Suprapubic skin (tissue), 4 donors: ENCODE measurements around the gene UBC. TPM values are rescaled to one million over a fixed set of nuclear protein-coding genes. Genes with fewer than 3 reads are reported as not detected.
"Not testable (repeated sequence)": the region's sequence is repeated elsewhere in the genome, so short reads cannot be mapped to it uniquely, and the experiment has no call there.

Experiments used
- DNase-seq, 2 donors: peaks; one replicate each; pipeline ENCODE4 v3.0.0-alpha.2; 2019; ENCODE audit warnings: low spot score in 2 of 2
- H3K27ac ChIP-seq: fragments of 200-600 bp; sonication (generic); one replicate; pipeline ENCODE4 v1.5.1; 2019
- H3K27me3 ChIP-seq: fragments of 200-600 bp; sonication (generic); one replicate; pipeline ENCODE4 v1.5.1; 2019
- H3K36me3 ChIP-seq: fragments of 200-600 bp; sonication (generic); one replicate; pipeline ENCODE4 v1.5.1; 2019
- H3K4me1 ChIP-seq: fragments of 200-600 bp; sonication (generic); one replicate; pipeline ENCODE4 v1.5.1; 2019
- H3K4me3 ChIP-seq: fragments of 200-600 bp; sonication (generic); one replicate; pipeline ENCODE4 v1.5.1; 2019; ENCODE audit warnings: mild to moderate bottlenecking
- H3K9me3 ChIP-seq: fragments of 200-600 bp; sonication (generic); one replicate; pipeline ENCODE4 v1.5.1; 2019
- EP300 ChIP-seq: sonication (generic); formaldehyde crosslinking; IDR thresholded peaks from one replicate; pipeline ENCODE4 v1.6.1; 2017; ENCODE audit warnings: antibody characterized with exemption
- POLR2A ChIP-seq, 2 donors: fragments of 450-650 bp; IDR thresholded peaks; one replicate each; pipeline ENCODE4 v1.6.1; 2017; ENCODE audit warnings: antibody characterized with exemption in 2 of 2, mild to moderate bottlenecking in 2 of 2, moderate library complexity in 2 of 2
- POLR2AphosphoS5 ChIP-seq, 3 donors: sonication (generic); formaldehyde crosslinking; IDR thresholded peaks; one replicate each; pipeline ENCODE4 v1.6.1; 2017; ENCODE audit warnings: antibody characterized with exemption in 3 of 3
- WGBS: methylation state at CpG from one replicate; pipeline ENCODE4 v1.1.5; 2018; 5-methylcytosine and 5-hydroxymethylcytosine counted together
- total RNA-seq, 4 donors: library from RNA; depleted of rRNA; stranded (reverse); fragments of >200 nt; gene quantifications; one replicate each; pipeline ENCODE4 v1.1.0, GENCODE V29; 2016
- TF ChIP-seq, protein P1 (sequence below), 2 donors: fragments of 200-600 bp in 1 of 2; fragments of 450-650 bp in 1 of 2; sonication (generic) in 1 of 2; IDR thresholded peaks; one replicate each; pipeline ENCODE4 v1.5.1; 2016 to 2019; ENCODE audit warnings: antibody characterized with exemption in 2 of 2, mild to moderate bottlenecking in 1 of 2, moderate library complexity in 1 of 2

The UBC gene
- total RNA-seq, 4 donors from 2014 or later: 1,287 to 1,717 (median 1,373) TPM

DNA sequence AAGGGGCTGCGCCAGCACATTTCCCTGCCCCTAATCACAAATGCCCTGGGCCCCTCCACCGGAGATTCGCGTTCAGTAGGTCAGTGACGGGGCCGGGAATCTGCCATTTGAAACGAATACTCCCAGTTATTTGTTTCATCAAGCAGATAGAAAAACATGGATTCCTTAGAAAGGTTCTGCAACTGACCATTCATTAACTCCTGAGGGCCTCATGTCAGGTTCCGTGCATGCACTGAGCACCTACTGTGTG is 25.6 kb upstream of the UBC start:
- Histone ChIP-seq H3K4me3 (peak overlapping the region; percentile 46), H3K4me1 (peaks cover 36% of the 10 kb centered on the region), H3K36me3 (peaks cover 8% of the 10 kb centered on the region), H3K27me3 (no peaks in the 10 kb centered on the region), H3K9me3 (no peaks in the 10 kb centered on the region), H3K27ac (peak overlapping the region; percentile 77)
- no peak for DNase-seq
- WGBS: 2% methylated on average over 8 of the region's 8 CpGs
- no peak for TF ChIP-seq EP300
- TF ChIP-seq, protein P1, sequence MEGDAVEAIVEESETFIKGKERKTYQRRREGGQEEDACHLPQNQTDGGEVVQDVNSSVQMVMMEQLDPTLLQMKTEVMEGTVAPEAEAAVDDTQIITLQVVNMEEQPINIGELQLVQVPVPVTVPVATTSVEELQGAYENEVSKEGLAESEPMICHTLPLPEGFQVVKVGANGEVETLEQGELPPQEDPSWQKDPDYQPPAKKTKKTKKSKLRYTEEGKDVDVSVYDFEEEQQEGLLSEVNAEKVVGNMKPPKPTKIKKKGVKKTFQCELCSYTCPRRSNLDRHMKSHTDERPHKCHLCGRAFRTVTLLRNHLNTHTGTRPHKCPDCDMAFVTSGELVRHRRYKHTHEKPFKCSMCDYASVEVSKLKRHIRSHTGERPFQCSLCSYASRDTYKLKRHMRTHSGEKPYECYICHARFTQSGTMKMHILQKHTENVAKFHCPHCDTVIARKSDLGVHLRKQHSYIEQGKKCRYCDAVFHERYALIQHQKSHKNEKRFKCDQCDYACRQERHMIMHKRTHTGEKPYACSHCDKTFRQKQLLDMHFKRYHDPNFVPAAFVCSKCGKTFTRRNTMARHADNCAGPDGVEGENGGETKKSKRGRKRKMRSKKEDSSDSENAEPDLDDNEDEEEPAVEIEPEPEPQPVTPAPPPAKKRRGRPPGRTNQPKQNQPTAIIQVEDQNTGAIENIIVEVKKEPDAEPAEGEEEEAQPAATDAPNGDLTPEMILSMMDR (IDR thresholded peaks at IDR 0.05): no peak
- TF ChIP-seq POLR2A (IDR thresholded peaks at IDR 0.05): no peak
- no peak for TF ChIP-seq POLR2AphosphoS5 (IDR thresholded peaks at IDR 0.05)

DNA sequence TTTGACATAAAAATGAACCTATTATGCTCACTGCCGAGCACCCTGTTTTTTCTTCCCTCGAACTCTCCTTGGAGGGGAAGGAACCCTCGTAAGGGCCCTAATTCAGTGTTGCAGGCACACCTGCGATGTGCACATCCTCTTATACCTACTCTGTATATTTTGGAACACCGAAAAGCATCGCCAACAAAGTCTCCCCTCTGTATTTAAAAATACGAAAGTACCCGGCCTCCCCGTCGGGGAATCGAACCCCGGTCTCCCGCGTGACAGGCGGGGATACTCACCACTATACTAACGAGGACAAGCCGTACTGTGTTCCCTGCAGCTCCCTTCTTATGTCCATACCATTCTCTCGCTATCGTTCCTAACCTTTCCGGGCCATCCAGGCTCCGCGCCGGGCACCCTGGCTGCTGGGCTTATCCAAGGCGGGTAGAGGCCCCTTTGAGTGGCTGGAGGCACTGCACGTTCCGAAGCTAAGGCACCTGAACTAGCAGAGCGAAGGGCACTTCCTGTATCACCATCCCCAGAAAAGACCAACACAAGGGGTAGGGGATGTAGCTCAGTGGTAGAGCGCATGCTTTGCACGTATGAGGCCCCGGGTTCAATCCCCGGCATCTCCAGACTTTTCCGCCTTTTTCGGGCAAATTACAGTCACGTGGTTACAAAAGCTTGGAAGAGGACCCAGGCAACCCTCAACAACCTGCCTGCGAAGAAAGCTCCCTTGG is 25.1 kb upstream of the UBC start:
- 1% methylated on average over 32 of the region's 35 CpGs for WGBS
- Histone ChIP-seq H3K9me3 (no peaks in the 10 kb centered on the region), H3K27ac (peak overlapping the region; percentile 77), H3K4me1 (peaks cover 36% of the 10 kb centered on the region), H3K27me3 (no peaks in the 10 kb centered on the region), H3K36me3 (peaks cover 5% of the 10 kb centered on the region), H3K4me3 (peak overlapping the region; percentile 46)
- peak; percentile 90 to 93 for DNase-seq
- TF ChIP-seq, protein P1 (IDR thresholded peaks at IDR 0.05): no peak
- TF ChIP-seq EP300 (no peak), POLR2A (IDR thresholded peaks at IDR 0.05) (peak in 1 of 2 donors; percentile 42), POLR2AphosphoS5 (IDR thresholded peaks at IDR 0.05) (peak in 2 of 3 donors; percentile 76 to 90)

DNA sequence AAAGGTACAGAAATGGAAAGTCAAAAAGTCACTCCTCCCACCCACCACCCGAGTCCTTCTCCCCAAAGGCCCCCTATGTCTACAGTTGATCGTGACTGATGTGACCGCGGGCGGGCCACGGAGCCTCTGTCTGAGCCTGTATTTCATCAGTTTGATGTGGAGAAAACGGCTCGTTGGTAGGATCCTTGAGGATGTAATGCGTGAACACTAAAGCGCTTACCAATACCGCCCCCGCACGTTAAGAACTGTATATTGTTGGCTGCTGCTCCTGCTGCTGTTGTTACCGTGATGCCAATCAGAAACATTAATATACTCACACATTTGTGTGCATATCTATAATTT is 24.6 kb upstream of the UBC start:
- Histone ChIP-seq H3K4me3 (peak overlapping the region; percentile 46), H3K36me3 (peaks cover 5% of the 10 kb centered on the region), H3K9me3 (no peaks in the 10 kb centered on the region), H3K27ac (peak overlapping the region; percentile 77), H3K27me3 (no peaks in the 10 kb centered on the region), H3K4me1 (peaks cover 36% of the 10 kb centered on the region)
- TF ChIP-seq, protein P1 (IDR thresholded peaks at IDR 0.05): peak; percentile 19 to 31
- TF ChIP-seq EP300: no peak
- DNase-seq: peak in 1 of 2 donors; percentile 87
- under 1% methylated on average over 14 of the region's 14 CpGs for WGBS

DNA sequence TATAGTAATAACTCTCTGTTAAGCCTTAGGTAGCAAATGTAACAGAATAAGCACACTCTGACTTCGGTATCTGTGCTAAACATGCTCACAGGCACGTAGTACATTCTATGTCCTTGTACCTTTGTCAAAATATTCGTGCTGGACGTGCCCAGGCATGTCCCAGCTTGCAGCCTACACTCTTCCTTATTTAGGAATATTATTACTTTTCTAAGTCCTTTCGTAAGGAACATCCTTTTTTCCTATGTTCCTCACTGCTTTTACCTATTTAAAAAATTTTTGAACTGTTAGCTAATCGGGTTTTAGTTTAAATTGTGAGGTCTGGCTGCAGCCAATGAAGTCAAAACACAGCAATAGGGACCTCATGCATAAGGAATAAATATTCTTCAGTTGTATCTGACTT is 24.1 kb upstream of the UBC start:
- TF ChIP-seq POLR2AphosphoS5 (IDR thresholded peaks at IDR 0.05) (no peak), POLR2A (IDR thresholded peaks at IDR 0.05) (no peak), EP300 (no peak)
- TF ChIP-seq, protein P1 (IDR thresholded peaks at IDR 0.05): no peak
- H3K4me3 ChIP-seq: peak overlapping the region; percentile 46
- peaks cover 5% of the 10 kb centered on the region for H3K36me3 ChIP-seq
- peak overlapping the region; percentile 77 for H3K27ac ChIP-seq
- H3K27me3 ChIP-seq: no peaks in the 10 kb centered on the region
- no peaks in the 10 kb centered on the region for H3K9me3 ChIP-seq
- peaks cover 36% of the 10 kb centered on the region for H3K4me1 ChIP-seq
- no peak for DNase-seq
- WGBS: 7% methylated on average over 6 of the region's 6 CpGs

DNA sequence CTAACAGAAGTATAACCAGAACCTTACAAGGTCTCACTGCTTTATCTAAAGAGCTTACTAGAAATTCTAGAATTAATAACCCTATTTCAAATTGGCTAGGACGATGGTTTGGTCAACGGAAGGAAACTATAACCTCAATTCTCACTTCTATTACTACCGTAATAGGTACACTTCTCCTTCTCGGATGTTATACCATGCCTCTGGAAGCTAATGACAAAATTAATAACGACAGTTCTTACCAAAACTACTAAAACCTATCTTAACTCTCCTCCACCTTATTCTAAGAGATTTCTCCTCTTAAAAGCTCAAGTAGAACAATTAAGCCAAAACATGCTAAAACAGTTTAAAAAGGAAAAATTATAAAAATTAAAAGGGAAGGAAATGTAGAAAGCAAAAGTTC is 23.7 kb upstream of the UBC start:
- peaks cover 1% of the 10 kb centered on the region for H3K36me3 ChIP-seq
- 56% methylated on average over 5 of the region's 5 CpGs for WGBS
- H3K4me1 ChIP-seq: peaks cover 36% of the 10 kb centered on the region
- H3K4me3 ChIP-seq: no peak overlapping the region
- H3K27me3 ChIP-seq: no peaks in the 10 kb centered on the region
- no peaks in the 10 kb centered on the region for H3K9me3 ChIP-seq
- peak overlapping the region; percentile 77 for H3K27ac ChIP-seq
- DNase-seq: no peak
- TF ChIP-seq, protein P1 (IDR thresholded peaks at IDR 0.05): no peak
- TF ChIP-seq POLR2A (IDR thresholded peaks at IDR 0.05) (no peak), EP300 (no peak), POLR2AphosphoS5 (IDR thresholded peaks at IDR 0.05) (no peak)

DNA sequence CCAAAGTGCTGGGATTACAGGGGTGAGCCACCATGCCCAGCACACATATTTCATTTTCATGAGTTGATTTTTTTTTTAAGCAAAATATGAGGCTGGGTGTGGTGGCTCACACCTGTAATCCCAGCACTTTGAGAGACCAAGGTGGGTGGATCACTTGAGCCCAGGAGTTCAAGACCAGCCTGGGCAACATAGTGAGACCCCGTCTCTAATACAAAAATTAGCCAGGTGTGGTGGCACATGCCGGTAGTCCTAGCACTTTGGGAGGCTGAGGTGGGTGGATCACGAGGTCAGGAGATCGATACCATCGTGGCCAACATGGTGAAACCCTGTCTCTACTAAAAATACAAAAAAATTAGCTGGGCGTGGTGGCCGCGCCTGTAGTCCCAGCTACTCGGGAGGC is 17.1 kb upstream of the UBC start:
- not testable (repeated sequence) for H3K27me3 ChIP-seq, H3K36me3 ChIP-seq, H3K27ac ChIP-seq, DNase-seq, H3K9me3 ChIP-seq, H3K4me3 ChIP-seq
- WGBS: 89% methylated on average over 9 of the region's 9 CpGs
- H3K4me1 ChIP-seq: peaks cover 13% of the 10 kb centered on the region
